ENCODE results near the gene ANKMY2. TPM values are rescaled to one million over a fixed set of nuclear protein-coding genes. Genes with fewer than 3 reads are reported as not detected.

Gene ANKMY2
- total RNA-seq, 1 donor from 2014 or later: 12.3 TPM

DNA sequence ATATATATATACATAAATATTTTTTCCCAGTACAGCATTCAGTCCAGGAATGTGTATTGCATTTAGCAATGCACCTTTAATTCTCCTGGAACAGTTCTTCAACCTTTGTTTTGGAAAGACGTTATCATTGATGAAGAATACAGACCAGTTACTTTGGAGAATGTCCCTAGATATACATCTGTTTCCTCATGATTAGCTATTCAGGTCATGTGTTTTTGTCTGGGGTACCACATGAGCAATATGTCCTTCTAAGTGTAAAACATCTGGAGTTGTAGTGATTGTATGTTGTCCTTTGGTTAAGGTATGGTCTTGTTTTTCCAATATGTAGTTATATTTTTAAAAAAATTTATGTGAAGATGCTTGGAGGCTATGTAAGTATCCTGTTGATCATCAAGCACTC is 10.6 kb upstream of the ANKMY2 start:
- no peaks in the 10 kb centered on the region for H3K36me3 ChIP-seq
- H3K4me3 ChIP-seq: no peak overlapping the region
- H3K4me1 ChIP-seq: peaks cover 12% of the 10 kb centered on the region
- no peaks in the 10 kb centered on the region for H3K27me3 ChIP-seq
- no peaks in the 10 kb centered on the region for H3K9me3 ChIP-seq
- intact Hi-C loops (cut with DNase I): no loop called here
- no peak for DNase-seq
- ATAC-seq: no peak
- TF ChIP-seq, protein P1, sequence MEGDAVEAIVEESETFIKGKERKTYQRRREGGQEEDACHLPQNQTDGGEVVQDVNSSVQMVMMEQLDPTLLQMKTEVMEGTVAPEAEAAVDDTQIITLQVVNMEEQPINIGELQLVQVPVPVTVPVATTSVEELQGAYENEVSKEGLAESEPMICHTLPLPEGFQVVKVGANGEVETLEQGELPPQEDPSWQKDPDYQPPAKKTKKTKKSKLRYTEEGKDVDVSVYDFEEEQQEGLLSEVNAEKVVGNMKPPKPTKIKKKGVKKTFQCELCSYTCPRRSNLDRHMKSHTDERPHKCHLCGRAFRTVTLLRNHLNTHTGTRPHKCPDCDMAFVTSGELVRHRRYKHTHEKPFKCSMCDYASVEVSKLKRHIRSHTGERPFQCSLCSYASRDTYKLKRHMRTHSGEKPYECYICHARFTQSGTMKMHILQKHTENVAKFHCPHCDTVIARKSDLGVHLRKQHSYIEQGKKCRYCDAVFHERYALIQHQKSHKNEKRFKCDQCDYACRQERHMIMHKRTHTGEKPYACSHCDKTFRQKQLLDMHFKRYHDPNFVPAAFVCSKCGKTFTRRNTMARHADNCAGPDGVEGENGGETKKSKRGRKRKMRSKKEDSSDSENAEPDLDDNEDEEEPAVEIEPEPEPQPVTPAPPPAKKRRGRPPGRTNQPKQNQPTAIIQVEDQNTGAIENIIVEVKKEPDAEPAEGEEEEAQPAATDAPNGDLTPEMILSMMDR (IDR thresholded peaks at IDR 0.05): no peak
- no peak overlapping the region for H3K27ac ChIP-seq

DNA sequence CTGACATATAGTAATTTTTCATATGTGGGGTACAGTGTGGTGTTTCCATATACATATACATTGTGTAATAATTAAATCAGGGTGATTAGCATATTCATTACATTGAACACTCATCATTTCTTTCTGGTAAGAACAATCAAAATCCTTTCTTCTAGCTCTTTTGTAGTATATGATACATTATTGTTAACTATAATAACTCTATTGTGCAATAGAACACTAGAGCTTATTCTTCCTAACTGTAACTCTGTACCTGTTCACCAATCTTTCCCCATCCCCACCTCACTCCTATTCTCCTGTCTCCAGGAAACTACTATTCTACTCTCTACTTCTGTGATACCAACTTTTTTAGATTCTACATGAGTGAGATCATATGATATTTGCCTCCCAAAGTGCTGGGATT is 9.8 kb upstream of the ANKMY2 start:
- no peaks in the 10 kb centered on the region for H3K27me3 ChIP-seq
- H3K4me1 ChIP-seq: peaks cover 12% of the 10 kb centered on the region
- no peak overlapping the region for H3K27ac ChIP-seq
- TF ChIP-seq, protein P1 (IDR thresholded peaks at IDR 0.05): no peak
- ATAC-seq (no peak), DNase-seq (no peak)
- no peaks in the 10 kb centered on the region for H3K36me3 ChIP-seq
- intact Hi-C loops (cut with DNase I): no loop called here
- no peaks in the 10 kb centered on the region for H3K9me3 ChIP-seq
- H3K4me3 ChIP-seq: no peak overlapping the region

DNA sequence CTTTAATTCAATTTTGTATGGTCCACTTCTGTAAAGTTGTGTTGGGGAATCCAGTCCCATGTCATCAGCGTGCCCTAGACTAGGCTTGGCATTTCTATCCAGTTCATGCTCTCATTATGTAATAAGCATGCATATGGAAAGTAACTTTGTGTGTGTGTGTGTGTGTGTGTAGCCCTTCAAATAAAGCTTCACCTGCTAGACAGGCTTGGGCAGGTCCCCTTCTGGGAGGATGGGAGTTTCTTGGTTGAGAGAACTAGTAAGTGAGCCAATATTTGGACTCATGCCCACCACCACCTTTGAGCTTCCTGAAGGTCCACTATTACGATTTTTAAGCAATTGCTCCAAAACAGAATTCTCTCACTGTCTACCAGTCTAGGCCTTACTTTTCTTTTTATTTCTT is 7.3 kb upstream of the ANKMY2 start:
- DNase-seq (no peak), ATAC-seq (peak; percentile 85)
- TF ChIP-seq, protein P1 (IDR thresholded peaks at IDR 0.05): no peak
- Histone ChIP-seq H3K9me3 (no peaks in the 10 kb centered on the region), H3K27me3 (no peaks in the 10 kb centered on the region), H3K4me1 (peaks cover 6% of the 10 kb centered on the region), H3K36me3 (no peaks in the 10 kb centered on the region), H3K4me3 (no peak overlapping the region), H3K27ac (no peak overlapping the region)
- intact Hi-C loops (cut with DNase I): no loop called here

DNA sequence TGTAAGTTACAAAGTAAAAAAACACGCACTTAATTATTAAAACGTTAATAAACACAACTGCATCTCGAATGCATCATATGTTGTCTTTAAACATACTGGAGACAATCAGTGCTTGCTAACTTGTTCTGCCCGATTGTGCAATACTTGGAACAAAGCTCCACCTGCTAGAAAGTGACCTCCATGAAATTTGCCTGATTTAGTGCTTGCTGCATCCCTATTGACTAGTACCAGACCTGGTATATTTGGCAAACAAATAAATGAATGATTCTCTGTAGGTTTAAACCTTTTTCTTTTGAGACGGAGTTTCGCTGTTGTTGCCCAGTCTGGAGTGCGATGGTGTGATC is 6.7 kb upstream of the ANKMY2 start:
- no peak overlapping the region for H3K4me3 ChIP-seq
- ATAC-seq: no peak
- DNase-seq: no peak
- no peaks in the 10 kb centered on the region for H3K9me3 ChIP-seq
- no peaks in the 10 kb centered on the region for H3K36me3 ChIP-seq
- intact Hi-C loops (cut with DNase I): no loop called here
- TF ChIP-seq, protein P1 (IDR thresholded peaks at IDR 0.05): no peak
- H3K4me1 ChIP-seq: peaks cover 11% of the 10 kb centered on the region
- no peaks in the 10 kb centered on the region for H3K27me3 ChIP-seq
- no peak overlapping the region for H3K27ac ChIP-seq

DNA sequence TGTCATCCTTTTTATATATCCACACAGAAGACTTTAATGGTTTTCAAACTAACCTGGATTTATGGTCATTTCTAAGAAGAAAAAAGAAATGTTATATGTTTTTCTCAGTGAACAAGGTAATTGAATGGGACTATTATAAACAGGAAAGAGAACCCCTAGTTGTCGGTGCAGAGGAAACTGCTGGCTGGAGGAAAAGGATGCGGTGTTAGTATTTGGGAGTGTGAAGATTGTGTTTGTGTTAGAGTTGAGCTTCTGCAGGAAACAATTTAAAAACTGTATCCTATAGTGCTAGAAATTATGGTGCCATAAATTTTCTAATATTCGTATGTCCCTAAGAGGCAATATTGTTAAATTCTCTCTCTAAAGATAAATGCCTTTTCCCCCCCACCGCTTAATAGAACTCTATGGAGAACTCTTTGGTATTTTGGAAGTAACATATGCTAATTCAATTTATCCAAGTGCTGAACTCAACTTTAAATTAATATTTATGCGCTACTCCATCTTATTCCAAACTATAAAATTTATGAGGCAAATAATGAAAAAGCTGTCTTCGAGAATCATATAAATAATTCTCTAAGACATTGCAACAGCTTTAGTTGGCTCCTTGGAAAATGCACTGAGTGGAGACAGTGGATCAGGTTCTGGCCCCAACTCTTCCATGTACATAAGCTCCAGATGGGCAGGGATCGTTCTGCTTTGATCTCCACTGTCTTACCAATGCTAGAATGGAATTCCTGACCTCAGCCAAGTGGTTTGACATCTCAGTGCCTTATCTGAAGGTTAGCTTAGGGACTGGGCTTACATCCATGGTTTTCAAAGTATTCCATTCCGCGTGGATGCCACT is 6.1 kb upstream of the ANKMY2 start:
- no peak for ATAC-seq
- TF ChIP-seq, protein P1 (IDR thresholded peaks at IDR 0.05): no peak
- no peaks in the 10 kb centered on the region for H3K36me3 ChIP-seq
- no peak for DNase-seq
- no peaks in the 10 kb centered on the region for H3K9me3 ChIP-seq
- H3K4me1 ChIP-seq: peaks cover 16% of the 10 kb centered on the region
- H3K4me3 ChIP-seq: no peak overlapping the region
- intact Hi-C loops (cut with DNase I): no loop called here
- H3K27me3 ChIP-seq: no peaks in the 10 kb centered on the region
- H3K27ac ChIP-seq: no peak overlapping the region
